Activated CD4-positive, alpha-beta T cell treated with anti-CD3 and anti-CD28 coated beads, Interleukin-2, amount 50 U/mL, for 24 hours (primary cell): ENCODE data around the gene VPS13D.

Source experiments
- DNase-seq, 2 donors: peaks; one replicate each; pipeline ENCODE4 v3.0.0-alpha.2; 2020; ENCODE audit warnings: low read depth in 1 of 2, low spot score in 1 of 2

VPS13D gene

GRCh38 chr1:12547586-12548225, 317.9 kb downstream of the VPS13D start:
- DNase-seq: no peak

- DNase-seq: no peak
These were observed 318.6 kb downstream of the VPS13D start for GRCh38 chr1:12548279-12548972.

- DNase-seq: no peak
These were observed 319.2 kb downstream of the VPS13D start for GRCh38 chr1:12548973-12549459.

DNA sequence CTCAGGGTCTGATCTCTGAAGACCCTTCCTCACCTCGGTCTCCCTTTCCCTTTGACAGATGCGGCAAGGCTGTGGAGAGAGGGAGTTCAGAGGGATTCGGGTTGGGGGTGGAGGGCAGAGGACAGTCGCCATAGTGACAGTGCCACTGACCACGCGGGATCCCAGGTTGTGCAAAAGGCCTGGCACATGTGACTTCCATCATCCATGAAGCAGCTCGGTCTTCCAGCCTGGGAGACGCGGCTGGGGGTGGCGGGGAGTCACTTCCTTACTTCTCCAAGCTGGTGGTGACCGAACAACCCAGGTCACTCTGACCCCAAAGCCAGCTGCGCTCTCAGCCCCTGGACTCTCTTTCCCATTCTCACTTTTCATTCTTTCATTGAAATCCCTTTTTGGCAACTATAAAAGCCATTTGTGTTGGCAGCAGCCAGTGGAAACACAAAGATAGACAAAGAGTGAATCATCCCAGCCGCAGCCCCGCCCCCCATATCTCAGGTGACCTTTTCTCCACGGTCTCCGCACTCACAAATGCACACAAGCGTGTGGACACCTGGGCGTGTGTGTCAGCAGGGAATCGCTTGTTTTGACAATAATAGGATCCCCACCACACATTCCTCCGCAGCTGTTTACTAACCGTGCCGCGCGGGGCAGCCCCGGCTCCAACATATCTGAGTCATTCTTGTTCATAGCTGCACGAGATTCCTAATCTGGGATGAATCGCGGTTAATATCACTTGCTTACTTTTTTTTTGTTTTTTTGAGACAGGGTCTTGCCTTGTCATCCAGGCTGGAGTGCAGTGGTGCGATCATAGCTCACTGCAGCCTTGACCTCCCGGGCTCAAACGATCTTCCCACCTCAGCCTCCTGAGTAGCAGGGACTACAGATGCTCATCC, 319.9 kb downstream of the VPS13D start:
- peak in 1 of 2 donors; percentile 9 for DNase-seq

GRCh38 chr1:12551584-12551983, 321.8 kb downstream of the VPS13D start:
- DNase-seq: no peak

GRCh38 chr1:12552111-12552888, 322.5 kb downstream of the VPS13D start:
- no peak for DNase-seq

DNA sequence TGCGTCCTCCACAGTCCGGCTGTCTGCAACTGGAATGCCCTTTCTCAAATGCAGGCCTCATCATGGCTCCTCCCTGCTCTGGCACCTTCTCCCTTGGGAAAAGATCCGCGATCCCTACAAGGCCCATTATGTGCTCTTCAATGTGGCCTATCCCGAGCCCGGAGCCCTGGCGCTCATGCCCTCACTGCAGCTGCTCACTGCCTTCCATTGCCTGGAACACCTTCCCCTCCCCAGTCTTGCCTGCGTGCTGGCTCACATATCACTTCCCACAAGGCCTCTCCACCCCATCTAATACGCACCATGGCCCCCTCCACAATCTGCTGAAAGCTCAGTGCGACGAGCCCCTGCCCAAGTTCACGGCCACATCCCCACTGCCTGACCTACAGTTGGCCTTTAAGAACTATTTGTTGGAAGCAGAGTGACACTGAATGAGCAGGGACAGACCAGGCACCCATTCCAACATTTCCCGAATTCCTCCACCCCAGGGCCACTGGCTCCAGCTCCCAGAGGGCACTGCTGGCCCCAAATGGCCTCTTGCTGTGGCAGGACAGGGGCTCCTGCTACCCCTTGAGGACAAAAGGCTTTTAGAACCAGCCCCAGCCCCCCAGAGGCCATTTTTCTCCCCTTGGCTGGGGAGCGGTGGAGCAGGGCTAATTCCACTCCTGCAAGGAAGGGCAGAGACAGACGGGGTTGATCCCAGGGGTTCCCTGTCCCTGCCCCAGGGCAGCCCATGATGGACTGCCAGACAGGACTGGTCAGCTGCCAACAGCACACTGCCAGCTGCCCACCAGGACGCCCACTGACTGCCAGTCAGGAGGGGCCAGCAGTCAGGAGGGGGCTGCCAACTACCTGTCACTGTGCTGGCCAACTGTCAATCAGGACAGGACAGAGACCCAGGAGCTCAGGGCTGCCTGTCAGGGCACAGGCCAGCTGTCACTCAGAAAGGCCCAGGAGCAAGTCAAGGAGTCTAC, 323.4 kb downstream of the VPS13D start:
- no peak for DNase-seq

- DNase-seq: no peak
These were observed 324.1 kb downstream of the VPS13D start for GRCh38 chr1:12553963-12554362.

DNA sequence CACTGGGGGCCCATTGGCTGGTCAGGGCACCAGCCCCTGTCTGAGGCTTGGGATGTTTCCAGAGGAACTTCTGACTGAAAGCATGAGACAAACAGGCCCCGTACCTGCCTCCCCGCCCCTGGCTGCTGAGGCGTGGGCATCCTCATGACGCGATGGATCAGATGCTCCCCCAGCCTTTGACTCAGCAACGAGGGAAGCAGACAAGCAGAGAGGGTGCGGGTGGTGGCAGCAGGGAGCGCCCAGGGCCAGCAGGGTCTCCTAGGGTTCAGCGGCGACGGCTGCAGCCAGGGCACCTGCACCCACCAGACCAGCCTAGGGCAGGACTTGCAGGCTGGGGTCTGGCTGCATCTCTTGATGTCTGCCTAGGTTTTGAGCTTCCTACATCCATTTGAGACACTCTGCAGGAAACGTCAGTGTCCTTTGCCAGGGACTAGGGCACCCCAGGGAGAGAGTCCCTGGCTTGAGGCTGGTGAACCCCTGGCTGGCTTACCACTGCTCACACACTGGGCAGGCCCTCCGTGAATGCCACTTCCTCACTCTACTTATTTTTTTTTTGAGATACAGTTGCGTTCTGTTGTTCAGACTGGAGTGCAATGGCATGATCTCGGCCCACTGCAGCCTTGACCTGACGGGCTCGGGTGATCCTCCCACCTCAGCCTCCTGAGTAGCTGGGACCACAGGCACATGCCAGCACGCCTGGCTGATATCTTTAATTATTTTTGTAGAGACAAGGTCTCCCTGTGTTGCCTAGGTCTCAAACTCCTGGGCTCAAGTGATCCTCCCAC, 324.9 kb downstream of the VPS13D start:
- DNase-seq: no peak

- DNase-seq: no peak
These were observed 325.9 kb downstream of the VPS13D start for GRCh38 chr1:12555411-12556367.

GRCh38 chr1:12556368-12556930, 326.6 kb downstream of the VPS13D start:
- no peak for DNase-seq

GRCh38 chr1:12556957-12557935, 327.4 kb downstream of the VPS13D start:
- DNase-seq: no peak

GRCh38 chr1:12561121-12561520, 331.3 kb downstream of the VPS13D start:
- DNase-seq: no peak
